ENCODE results near the gene GPHB5. TPM values are rescaled to one million over a fixed set of nuclear protein-coding genes. Genes with fewer than 3 reads are reported as not detected.

Gene GPHB5
- total RNA-seq, 4 donors from 2014 or later = not detected

GRCh38 chr14:63296060-63296563 is 22.6 kb downstream of the GPHB5 start:
- TF ChIP-seq CTCF (IDR thresholded peaks at IDR 0.05) = no peak
- no peak for TF ChIP-seq EP300 (IDR thresholded peaks at IDR 0.05)
- no peak for TF ChIP-seq POLR2A (IDR thresholded peaks at IDR 0.05)
- peaks cover 0 to 33% (median 0%) of the 10 kb centered on the region in 3 donors for H3K36me3 ChIP-seq
- H3K4me1 ChIP-seq = peaks cover 0 to 5% (median 0%) of the 10 kb centered on the region in 4 donors
- peak overlapping the region in 1 of 4 donors; percentile 33 for H3K4me3 ChIP-seq
- 68 to 78% methylated on average over 6 of the region's 6 CpGs for WGBS, 2 donors
- peaks cover 0 to 4% (median 2%) of the 10 kb centered on the region in 4 donors for H3K9me3 ChIP-seq
- no peaks in the 10 kb centered on the region for H3K27me3 ChIP-seq
- peak overlapping the region in 2 of 4 donors; percentile 56 to 64 for H3K27ac ChIP-seq
- no peak for DNase-seq (ENCODE audit: low spot score in 2 of 2)

GRCh38 chr14:63295231-63295685 is 23.5 kb downstream of the GPHB5 start:
- peaks cover 0 to 42% (median 0%) of the 10 kb centered on the region in 3 donors for H3K36me3 ChIP-seq
- 62 to 66% methylated on average over 8 of the region's 8 CpGs for WGBS, 2 donors
- peak overlapping the region in 3 of 4 donors; percentile 23 to 69 (median 64) for H3K27ac ChIP-seq
- DNase-seq (ENCODE audit: low spot score in 2 of 2) = no peak
- no peaks in the 10 kb centered on the region for H3K27me3 ChIP-seq
- H3K9me3 ChIP-seq = peaks cover 0 to 4% (median 2%) of the 10 kb centered on the region in 4 donors
- H3K4me1 ChIP-seq = peaks cover 0 to 5% (median 0%) of the 10 kb centered on the region in 4 donors
- peak overlapping the region in 2 of 4 donors; percentile 13 to 33 for H3K4me3 ChIP-seq
- TF ChIP-seq CTCF (IDR thresholded peaks at IDR 0.05) (no peak), POLR2A (IDR thresholded peaks at IDR 0.05) (no peak), EP300 (IDR thresholded peaks at IDR 0.05) (no peak)

GRCh38 chr14:63292805-63293204 is 25.9 kb downstream of the GPHB5 start:
- no peak overlapping the region for H3K4me3 ChIP-seq
- H3K36me3 ChIP-seq = peaks cover 0 to 64% (median 0%) of the 10 kb centered on the region in 3 donors
- DNase-seq (ENCODE audit: low spot score in 2 of 2) = no peak
- H3K27me3 ChIP-seq = no peaks in the 10 kb centered on the region
- TF ChIP-seq CTCF (IDR thresholded peaks at IDR 0.05) (no peak), EP300 (IDR thresholded peaks at IDR 0.05) (no peak)
- peaks cover 0 to 4% (median 2%) of the 10 kb centered on the region in 4 donors for H3K9me3 ChIP-seq
- H3K4me1 ChIP-seq = peaks cover 0 to 5% (median 0%) of the 10 kb centered on the region in 4 donors
- WGBS, 2 donors = 65 to 71% methylated on average over 2 of the region's 2 CpGs
- no peak overlapping the region for H3K27ac ChIP-seq

- H3K27ac ChIP-seq = no peak overlapping the region
- H3K9me3 ChIP-seq = peaks cover 0 to 4% (median 2%) of the 10 kb centered on the region in 4 donors
- 68% methylated on average over 12 of the region's 12 CpGs for WGBS, 2 donors
- peaks cover 0 to 82% (median 0%) of the 10 kb centered on the region in 3 donors for H3K36me3 ChIP-seq
- no peak for TF ChIP-seq CTCF (IDR thresholded peaks at IDR 0.05)
- TF ChIP-seq POLR2A (IDR thresholded peaks at IDR 0.05) = no peak
- TF ChIP-seq EP300 (IDR thresholded peaks at IDR 0.05) = no peak
- no peaks in the 10 kb centered on the region for H3K27me3 ChIP-seq
- H3K4me1 ChIP-seq = no peaks in the 10 kb centered on the region
- H3K4me3 ChIP-seq = no peak overlapping the region
- DNase-seq (ENCODE audit: low spot score in 2 of 2) = no peak
Measured at GRCh38 chr14:63290741-63291430, 27.8 kb downstream of the GPHB5 start.

- H3K27me3 ChIP-seq = no peaks in the 10 kb centered on the region
- no peaks in the 10 kb centered on the region for H3K4me1 ChIP-seq
- H3K9me3 ChIP-seq = peaks cover 0 to 3% (median 1%) of the 10 kb centered on the region in 4 donors
- no peak for DNase-seq (ENCODE audit: low spot score in 2 of 2)
- no peak for TF ChIP-seq POLR2A (IDR thresholded peaks at IDR 0.05)
- TF ChIP-seq EP300 (IDR thresholded peaks at IDR 0.05) = no peak
- no peak for TF ChIP-seq CTCF (IDR thresholded peaks at IDR 0.05)
- 94 to 96% methylated on average over 1 of the region's 1 CpG for WGBS, 2 donors
- H3K36me3 ChIP-seq = peaks cover 0 to 96% (median 0%) of the 10 kb centered on the region in 3 donors
- H3K27ac ChIP-seq = no peak overlapping the region
- H3K4me3 ChIP-seq = no peak overlapping the region
Measured at GRCh38 chr14:63288853-63289252, 29.9 kb downstream of the GPHB5 start.
